ENCODE results near the gene SUPT20HL2.
A peak's percentile ranks its signal among the peaks of the same experiment; 100 is the strongest.
"Not testable (repeated sequence)": the region's sequence is repeated elsewhere in the genome, so short reads cannot be mapped to it uniquely, and the experiment has no call there.

SUPT20HL2 gene

GRCh38 chrX:24309580-24310374 lies 4.1 kb downstream of the SUPT20HL2 start:
- DNase-seq (ENCODE audit: low read depth in 2 of 2) = not testable (repeated sequence)

DNA sequence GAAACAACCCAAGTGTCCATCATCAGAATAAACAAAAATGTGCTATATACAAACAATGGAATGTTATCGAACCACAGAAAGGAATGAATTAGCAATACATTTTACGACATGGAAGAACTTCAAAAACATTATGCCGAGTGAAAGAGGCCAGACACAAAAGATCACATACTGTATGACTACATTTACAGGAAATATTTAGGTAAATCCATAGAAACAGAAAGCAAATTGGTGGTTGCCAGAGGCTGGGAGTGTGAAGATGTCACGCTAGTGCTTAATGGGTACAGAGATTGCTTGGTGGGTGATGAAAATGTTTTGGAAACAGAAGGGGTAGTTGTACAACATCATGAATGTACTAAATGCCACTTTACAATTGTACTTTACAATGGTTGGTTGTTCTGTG lies 5.1 kb downstream of the SUPT20HL2 start:
- not testable (repeated sequence) for DNase-seq (ENCODE audit: low read depth in 2 of 2)

DNA sequence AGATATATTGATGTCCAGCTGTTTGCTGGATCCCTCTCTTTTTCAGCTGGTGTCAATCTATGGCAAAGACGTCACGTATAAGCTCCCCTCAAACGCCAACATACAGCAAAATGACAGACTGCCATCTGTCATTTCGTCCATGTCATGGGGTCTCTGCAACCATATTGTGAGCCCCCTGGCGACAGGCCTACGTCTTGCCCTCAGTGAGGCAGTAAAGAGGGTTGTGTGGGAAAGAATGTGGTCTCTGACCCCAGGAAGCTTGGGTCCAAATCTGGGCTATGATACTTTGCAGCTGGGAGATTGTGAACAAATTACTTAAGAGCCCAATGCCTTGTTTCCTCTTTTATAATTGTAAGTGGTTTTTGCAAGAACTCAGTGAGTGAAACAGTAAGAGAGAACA lies 7.4 kb downstream of the SUPT20HL2 start:
- DNase-seq (ENCODE audit: low read depth in 2 of 2) = no peak

DNA sequence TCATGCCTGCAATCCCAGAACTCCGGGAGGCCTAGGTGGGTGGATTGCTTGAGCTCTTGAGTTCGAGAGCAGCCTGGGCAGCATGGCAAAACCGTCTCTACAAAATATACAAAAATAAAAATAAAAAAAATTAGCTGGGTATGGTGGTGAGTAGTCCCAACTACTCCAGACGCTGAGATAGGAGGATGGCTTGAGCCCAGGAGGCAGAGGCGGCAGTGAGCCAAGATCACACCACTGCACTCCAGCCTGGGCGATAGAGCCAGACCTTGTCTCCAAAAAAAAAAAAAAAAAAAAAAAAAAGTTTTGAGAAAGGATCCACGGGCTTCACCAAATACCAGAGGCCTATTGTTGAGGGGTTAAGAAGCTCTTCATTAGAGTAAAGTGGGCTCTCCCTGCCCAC lies 8.0 kb downstream of the SUPT20HL2 start:
- no peak for DNase-seq (ENCODE audit: low read depth in 2 of 2)

DNA sequence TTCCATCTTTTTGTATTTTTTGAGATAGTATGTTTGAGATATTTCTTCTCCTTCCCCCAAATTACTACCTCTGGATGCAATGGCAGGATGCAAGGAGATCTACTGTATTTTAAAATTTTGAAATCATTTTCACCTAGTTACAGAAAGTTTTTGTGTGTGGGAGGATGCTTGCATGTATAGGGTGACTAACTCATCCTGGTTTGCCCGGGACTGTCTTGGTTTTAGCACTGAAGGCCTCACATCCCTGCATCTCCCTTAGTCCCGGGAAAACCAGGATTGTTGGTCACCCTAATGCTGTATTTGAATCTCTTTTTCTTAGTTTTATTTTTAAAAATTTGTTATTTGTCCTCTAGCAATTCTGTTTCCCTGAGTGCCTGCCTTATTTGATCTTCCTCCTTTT lies 12.1 kb downstream of the SUPT20HL2 start:
- DNase-seq (ENCODE audit: low read depth in 2 of 2) = no peak

DNA sequence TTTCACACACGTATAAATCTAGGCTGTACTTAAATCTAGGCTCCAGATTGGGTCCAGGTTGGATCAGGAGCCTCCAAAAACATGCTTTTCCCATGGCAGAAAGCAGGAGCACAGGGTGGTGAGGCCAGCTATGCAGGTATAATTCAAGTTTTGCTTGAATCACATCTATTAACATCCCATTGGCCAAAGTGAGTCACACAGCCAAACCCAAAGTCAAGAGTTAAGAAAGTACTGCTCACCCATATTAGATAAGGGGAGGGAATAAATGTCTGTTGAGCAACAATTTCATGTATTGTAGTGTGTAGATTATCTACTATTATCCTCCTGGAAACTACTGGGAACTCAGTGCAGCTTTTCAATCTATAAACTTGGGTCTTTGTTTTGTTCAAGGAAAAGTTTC lies 12.8 kb downstream of the SUPT20HL2 start:
- DNase-seq (ENCODE audit: low read depth in 2 of 2) = no peak

DNA sequence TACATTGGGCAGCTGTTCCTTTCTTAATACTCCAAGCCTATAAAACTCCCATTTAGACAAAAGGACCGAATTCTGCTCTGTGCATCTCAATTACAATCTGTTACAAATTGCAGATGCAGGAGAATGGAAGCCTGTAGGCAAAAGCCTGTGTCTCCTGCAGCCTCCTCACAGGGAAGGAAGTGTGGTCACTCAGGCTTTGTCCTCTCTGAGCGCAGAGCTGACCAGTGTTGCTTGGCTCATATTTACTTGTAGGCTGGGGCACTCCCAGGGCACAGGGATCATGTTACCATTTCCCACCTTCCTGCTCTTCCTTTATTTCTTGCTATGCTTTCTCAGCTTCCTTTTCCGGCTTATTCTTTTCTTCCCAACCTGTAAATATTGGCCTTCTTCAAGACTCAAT lies 15.7 kb downstream of the SUPT20HL2 start:
- no peak for DNase-seq (ENCODE audit: low read depth in 2 of 2)

GRCh38 chrX:24294619-24295018 lies 19.2 kb downstream of the SUPT20HL2 start:
- DNase-seq (ENCODE audit: low read depth in 2 of 2) = peak in 1 of 2 experiments; percentile 3

DNA sequence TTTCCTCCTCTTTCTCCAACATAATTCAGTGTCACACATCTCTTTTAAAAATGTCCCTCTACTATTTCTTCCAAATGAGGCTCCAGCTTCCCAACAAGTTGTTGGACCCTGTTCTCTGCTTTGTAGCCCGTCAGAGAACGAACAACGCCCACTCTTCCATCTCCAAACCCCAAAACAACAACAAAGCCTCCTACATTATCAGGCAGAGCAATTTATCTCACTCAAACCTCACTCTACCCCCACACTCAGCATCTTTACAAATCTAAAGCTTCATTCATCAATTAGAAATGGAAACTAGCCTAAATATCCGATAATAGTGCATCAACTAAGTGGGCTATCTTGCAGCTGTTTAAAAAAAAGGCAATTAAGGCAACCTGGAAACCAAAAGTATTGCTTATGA lies 20.5 kb downstream of the SUPT20HL2 start:
- DNase-seq (ENCODE audit: low read depth in 2 of 2) = no peak

- no peak for DNase-seq (ENCODE audit: low read depth in 2 of 2)
Measured at GRCh38 chrX:24292353-24292752, 21.5 kb downstream of the SUPT20HL2 start.

DNA sequence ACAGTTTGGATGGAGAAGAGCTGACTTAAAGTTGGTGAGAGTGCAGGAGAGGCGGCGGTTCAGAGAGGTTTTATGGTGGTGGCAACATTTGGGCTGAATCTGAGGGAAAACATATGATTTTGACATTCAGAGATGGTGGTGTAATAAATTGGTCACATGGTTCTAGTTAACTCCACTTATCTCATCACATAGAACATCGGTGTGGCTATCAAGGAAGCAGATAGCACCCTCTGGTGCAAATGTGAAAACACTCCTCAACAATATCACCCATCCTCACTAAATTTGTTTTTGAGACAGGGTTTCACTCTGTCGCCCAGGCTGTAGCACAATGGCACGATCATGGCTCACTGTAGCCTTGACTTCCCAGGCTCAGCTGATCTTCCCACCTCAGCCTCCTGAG lies 28.8 kb downstream of the SUPT20HL2 start:
- DNase-seq (ENCODE audit: low read depth in 2 of 2) = peak in 1 of 2 experiments; percentile 0

- no peak for DNase-seq (ENCODE audit: low read depth in 2 of 2)
Measured at GRCh38 chrX:24283127-24283794, 30.6 kb downstream of the SUPT20HL2 start.

DNA sequence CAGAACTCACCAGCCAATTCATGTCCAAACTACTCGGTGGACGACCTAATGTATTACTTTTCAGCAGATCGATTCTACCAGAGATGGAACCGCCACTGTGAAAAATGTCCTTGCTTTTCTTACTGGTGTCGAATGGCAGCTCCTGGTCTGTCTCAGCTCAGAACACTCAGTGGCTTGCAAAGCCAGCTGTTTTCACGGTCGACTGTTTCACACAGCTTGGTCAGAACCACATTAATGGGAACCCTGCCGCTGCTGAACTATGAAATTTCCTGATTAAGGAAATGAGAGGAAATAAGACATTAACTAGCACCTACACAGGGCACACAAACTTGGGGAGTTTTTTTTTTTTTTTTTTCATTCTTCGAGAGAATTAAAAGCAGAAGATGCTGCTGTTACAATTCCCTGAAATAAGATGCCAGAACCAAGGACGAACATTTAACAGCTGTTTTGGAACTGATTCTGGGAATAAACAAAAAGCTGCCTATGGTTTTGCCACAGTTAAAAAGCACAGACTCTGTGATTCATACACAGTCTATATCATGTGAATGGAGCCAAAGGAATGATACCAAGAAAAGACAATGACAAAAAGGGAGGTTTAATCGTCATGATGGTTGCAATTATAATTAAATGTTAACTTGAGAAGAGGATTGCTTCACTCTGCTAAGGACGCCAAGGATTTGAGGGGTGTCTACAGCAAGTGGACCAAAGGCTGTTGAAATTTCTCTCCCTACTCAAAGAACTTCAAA lies 31.3 kb downstream of the SUPT20HL2 start:
- no peak for DNase-seq (ENCODE audit: low read depth in 2 of 2)

GRCh38 chrX:24277405-24277804 lies 36.5 kb downstream of the SUPT20HL2 start:
- DNase-seq (ENCODE audit: low read depth in 2 of 2) = no peak

DNA sequence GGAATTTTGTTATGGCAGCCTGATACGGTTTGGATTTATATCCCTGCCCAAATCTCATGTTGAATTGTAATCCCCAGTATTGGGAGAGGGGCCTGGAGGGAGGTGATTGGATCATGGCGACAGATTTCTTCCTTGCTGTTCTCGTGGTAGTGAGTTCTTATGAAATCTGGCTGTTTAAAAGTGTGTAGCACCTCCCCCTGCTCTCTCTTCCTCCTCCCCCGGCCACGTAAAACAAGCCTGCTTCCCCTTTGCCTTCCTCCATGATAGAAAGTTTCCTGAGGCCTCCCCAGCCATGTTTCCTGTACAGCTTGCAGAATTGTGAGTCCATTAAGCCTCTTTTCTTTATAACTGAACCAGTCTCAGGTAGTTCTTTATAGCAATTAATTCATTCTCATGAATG lies 37.9 kb downstream of the SUPT20HL2 start:
- DNase-seq (ENCODE audit: low read depth in 2 of 2) = no peak

GRCh38 chrX:24271262-24271661 lies 42.6 kb downstream of the SUPT20HL2 start:
- DNase-seq (ENCODE audit: low read depth in 2 of 2) = no peak

GRCh38 chrX:24268786-24269185 lies 45.1 kb downstream of the SUPT20HL2 start:
- no peak for DNase-seq (ENCODE audit: low read depth in 2 of 2)

DNA sequence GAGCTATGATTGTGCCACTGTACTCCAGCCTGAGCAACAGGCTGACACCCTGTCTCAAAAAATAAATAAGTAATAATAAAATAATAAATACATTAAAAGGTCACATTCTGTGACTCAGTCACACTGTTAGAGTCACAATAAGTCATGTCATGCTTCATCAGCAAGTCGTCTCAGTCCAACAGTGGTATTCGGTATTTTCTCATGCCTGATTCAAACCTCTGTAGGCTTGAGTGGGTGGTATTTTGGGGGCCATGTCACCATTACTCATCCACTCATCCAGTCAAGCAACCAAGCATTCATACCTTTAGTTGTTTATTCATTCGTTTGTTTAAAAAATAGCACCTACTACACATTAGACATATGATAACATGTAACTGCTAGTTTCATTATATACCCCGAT lies 46.9 kb downstream of the SUPT20HL2 start:
- no peak for DNase-seq (ENCODE audit: low read depth in 2 of 2)

DNA sequence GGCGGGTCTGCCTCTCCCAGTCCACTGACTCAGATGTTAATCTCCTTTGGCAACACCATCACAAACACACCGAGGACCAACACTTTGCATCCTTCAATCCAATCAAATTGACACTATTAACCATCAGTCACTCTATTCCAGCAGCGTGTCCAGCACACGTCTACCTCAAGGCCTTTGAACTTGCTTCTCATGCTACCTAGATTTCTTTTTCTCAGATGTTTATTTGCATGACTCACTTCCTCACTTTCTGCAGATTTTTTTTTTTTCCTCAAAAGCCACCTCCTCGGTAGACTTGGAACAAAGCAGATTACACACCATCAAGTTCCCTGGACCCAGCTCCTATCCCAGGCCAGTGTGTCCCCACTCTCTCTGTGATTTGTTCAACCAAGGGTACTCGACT lies 49.5 kb downstream of the SUPT20HL2 start:
- DNase-seq (ENCODE audit: low read depth in 2 of 2) = no peak

- no peak for DNase-seq (ENCODE audit: low read depth in 2 of 2)
Measured at GRCh38 chrX:24262309-24262708, 51.6 kb downstream of the SUPT20HL2 start.
